GM21737 (cell line): ENCODE results near the gene ELMO1.

Experiments used
- ATAC-seq: cut with Tn5 transposase; IDR thresholded peaks from one replicate; pipeline ENCODE4 v1.9.1; 2021; ENCODE audit warnings: mild to moderate bottlenecking, moderate library complexity; ENCODE audit not compliant: unreplicated experiment

ELMO1 gene

GRCh38 chr7:37475646-37476045, 27.0 kb upstream of the ELMO1 start:
- no peak for ATAC-seq

- no peak for ATAC-seq
Observed at GRCh38 chr7:37471619-37472018, 23.0 kb upstream of the ELMO1 start.

GRCh38 chr7:37467002-37467401, 18.3 kb upstream of the ELMO1 start:
- no peak for ATAC-seq

- ATAC-seq: no peak
Observed at GRCh38 chr7:37462138-37462537, 13.5 kb upstream of the ELMO1 start.

GRCh38 chr7:37455081-37455480, 6.4 kb upstream of the ELMO1 start:
- no peak for ATAC-seq

GRCh38 chr7:37452346-37452745, 3.7 kb upstream of the ELMO1 start:
- ATAC-seq: no peak

- no peak for ATAC-seq
Observed at GRCh38 chr7:37450035-37450434, 1.4 kb upstream of the ELMO1 start.

GRCh38 chr7:37449621-37450020, 957 bp upstream of the ELMO1 start:
- no peak for ATAC-seq

- ATAC-seq: peak; percentile 22
Observed at GRCh38 chr7:37448011-37448635, 541 bp downstream of the ELMO1 start.

- no peak for ATAC-seq
Observed at GRCh38 chr7:37446371-37446770, 2.3 kb downstream of the ELMO1 start.

- no peak for ATAC-seq
Observed at GRCh38 chr7:37445790-37446189, 2.9 kb downstream of the ELMO1 start.

GRCh38 chr7:37445064-37445723, 3.5 kb downstream of the ELMO1 start:
- ATAC-seq: no peak

GRCh38 chr7:37443627-37444026, 5.0 kb downstream of the ELMO1 start:
- no peak for ATAC-seq

- ATAC-seq: no peak
Observed at GRCh38 chr7:37442268-37442667, 6.4 kb downstream of the ELMO1 start.

- ATAC-seq: no peak
Observed at GRCh38 chr7:37441816-37442215, 6.8 kb downstream of the ELMO1 start.

GRCh38 chr7:37441386-37441760, 7.3 kb downstream of the ELMO1 start:
- ATAC-seq: no peak

GRCh38 chr7:37440738-37441385, 7.8 kb downstream of the ELMO1 start:
- ATAC-seq: no peak

- no peak for ATAC-seq
Observed at GRCh38 chr7:37439653-37440026, 9.0 kb downstream of the ELMO1 start.

- ATAC-seq: no peak
Observed at GRCh38 chr7:37438906-37439652, 9.6 kb downstream of the ELMO1 start.

GRCh38 chr7:37435156-37435855, 13.4 kb downstream of the ELMO1 start:
- ATAC-seq: no peak

GRCh38 chr7:37434529-37434928, 14.1 kb downstream of the ELMO1 start:
- no peak for ATAC-seq
